IMR-90 (cell line): Measurements from ENCODE around the gene CST7. TPM values are rescaled to one million over a fixed set of nuclear protein-coding genes. Genes with fewer than 3 reads are reported as not detected.

Experiments used
- ATAC-seq: fragments of 200-7000 bp; cut with Tn5 transposase; 2 replicates; pipeline ENCODE4 v1.9.1; 2020; ENCODE audit warnings: low read depth, mild to moderate bottlenecking, moderate library complexity
- BruUV-seq: library from RNA; stranded (reverse); fragments of 400-500 nt; replicated peaks from 2 replicates; lab custom pipeline; 2021; lab: Mats Ljungman, UMichigan
- CTCF ChIA-PET: fragments of 300-600 bp; formaldehyde crosslinking; extraction: SDS; loops from one replicate; lab custom pipeline; 2021; ENCODE audit warnings: antibody characterized with exemption; lab: Yijun Ruan, JAX
- POLR2A ChIA-PET: fragments of 300-600 bp; sonication (Branson Sonifier 250); formaldehyde crosslinking; loops from one replicate; lab custom pipeline; 2022; ENCODE audit warnings: antibody characterized with exemption; ENCODE audit not compliant: unreplicated experiment; lab: Charles Lee
- DNase-seq: peaks from one replicate; pipeline ENCODE4 v3.0.0; 2013
- H2AFZ ChIP-seq: replicated peaks from 2 replicates; pipeline ENCODE3; 2013; ENCODE audit warnings: low read length, mild to moderate bottlenecking; ENCODE audit not compliant: poor library complexity
- H2AK5ac ChIP-seq: 2 replicates; pipeline ENCODE4 v1.6.1; 2013; ENCODE audit warnings: low read depth, low read length, inconsistent platforms
- H2AK9ac ChIP-seq: replicated peaks from 2 replicates; pipeline ENCODE3; 2013; ENCODE audit warnings: mild to moderate bottlenecking, low read depth, low read length, moderate library complexity; ENCODE audit not compliant: poor library complexity
- H2BK120ac ChIP-seq: 2 replicates; pipeline ENCODE4 v1.6.1; 2013; ENCODE audit warnings: low read depth, low read length, inconsistent platforms
- H2BK15ac ChIP-seq: 3 replicates; pipeline ENCODE4 v1.6.1; 2013; ENCODE audit warnings: low read depth, low read length, inconsistent platforms
- H2BK20ac ChIP-seq: 2 replicates; pipeline ENCODE4 v1.6.1; 2013; ENCODE audit warnings: low read depth, mild to moderate bottlenecking, inconsistent platforms, low read length, moderate library complexity
- H2BK5ac ChIP-seq: 2 replicates; pipeline ENCODE4 v1.6.1; 2013; ENCODE audit warnings: mild to moderate bottlenecking, low read depth, low read length, inconsistent platforms; ENCODE audit not compliant: poor library complexity, severe bottlenecking
- H3K14ac ChIP-seq: replicated peaks from 2 replicates; pipeline ENCODE4 v1.6.1; 2013; ENCODE audit warnings: low read depth, low read length, inconsistent platforms
- H3K18ac ChIP-seq: 2 replicates; pipeline ENCODE4 v1.6.1; 2013; ENCODE audit warnings: low read depth, low read length, control low read depth
- H3K23ac ChIP-seq: 2 replicates; pipeline ENCODE4 v1.6.1; 2013; ENCODE audit warnings: low read depth, low read length, inconsistent platforms
- H3K27ac ChIP-seq: 2 replicates; pipeline ENCODE4 v1.5.1; 2013; ENCODE audit warnings: mild to moderate bottlenecking, control low read depth, low read length; ENCODE audit not compliant: insufficient read depth
- H3K27me3 ChIP-seq: 2 replicates; pipeline ENCODE4 v1.6.1; 2013; ENCODE audit warnings: low read length; ENCODE audit not compliant: control insufficient read depth, insufficient read depth
- H3K36me3 ChIP-seq: 2 replicates; pipeline ENCODE4 v1.6.1; 2013; ENCODE audit warnings: low read length, mixed read lengths; ENCODE audit not compliant: control insufficient read depth, insufficient read depth
- H3K4ac ChIP-seq: 2 replicates; pipeline ENCODE4 v1.6.1; 2013; ENCODE audit warnings: low read depth, low read length, inconsistent platforms
- H3K4me1 ChIP-seq: 2 replicates; pipeline ENCODE4 v1.6.1; 2013; ENCODE audit warnings: low read length, mixed read lengths; ENCODE audit not compliant: control insufficient read depth, insufficient read depth
- H3K4me2 ChIP-seq: 2 replicates; pipeline ENCODE4 v1.6.1; 2013; ENCODE audit warnings: low read depth, mild to moderate bottlenecking, control low read depth, low read length, moderate library complexity
- H3K4me3 ChIP-seq: 2 replicates; pipeline ENCODE4 v1.5.1; 2013; ENCODE audit warnings: low read depth, mild to moderate bottlenecking, control low read depth, low read length, moderate library complexity; ENCODE audit not compliant: insufficient read depth
- H3K56ac ChIP-seq: 2 replicates; pipeline ENCODE4 v1.6.1; 2013; ENCODE audit warnings: low read length, inconsistent platforms; ENCODE audit not compliant: insufficient read depth; ENCODE audit errors: extremely low read depth
- H3K79me1 ChIP-seq, 2 experiments: 2 replicates each; pipeline ENCODE4 v1.6.1; 2013; ENCODE audit warnings: low read length in 2 of 2, inconsistent platforms in 1 of 2, low read depth in 1 of 2
- H3K9ac ChIP-seq: 2 replicates; pipeline ENCODE4 v1.6.1; 2013; ENCODE audit warnings: low read depth, low read length, control low read depth
- H3K9me1 ChIP-seq: 2 replicates; pipeline ENCODE4 v1.6.1; 2013; ENCODE audit warnings: low read length, inconsistent platforms; ENCODE audit not compliant: insufficient read depth
- H3K9me3 ChIP-seq: 2 replicates; pipeline ENCODE4 v1.6.1; 2013; ENCODE audit warnings: low read length; ENCODE audit not compliant: control insufficient read depth, insufficient read depth
- H4K20me1 ChIP-seq: 2 replicates; pipeline ENCODE4 v1.6.1; 2013; ENCODE audit warnings: low read length, inconsistent platforms; ENCODE audit not compliant: insufficient read depth
- H4K5ac ChIP-seq: 2 replicates; pipeline ENCODE4 v1.6.1; 2013; ENCODE audit warnings: mild to moderate bottlenecking, low read depth, low read length, control low read depth
- H4K8ac ChIP-seq, 2 experiments: 2 replicates each; pipeline ENCODE4 v1.6.1; 2013; ENCODE audit warnings: low read depth in 2 of 2, low read length in 2 of 2, control low read depth in 1 of 2, inconsistent platforms in 1 of 2
- H4K91ac ChIP-seq: 2 replicates; pipeline ENCODE4 v1.6.1; 2013; ENCODE audit warnings: low read depth, low read length, inconsistent platforms; ENCODE audit not compliant: insufficient read depth
- BHLHE40 ChIP-seq: fragments of 150-350 bp; IDR thresholded peaks from 2 replicates; pipeline ENCODE4 v1.6.1; 2016; ENCODE audit warnings: mild to moderate bottlenecking, low read depth, low read length
- CEBPB ChIP-seq: IDR thresholded peaks from 2 replicates; pipeline ENCODE4 v1.6.1; 2012; ENCODE audit warnings: low read depth, low read length, improper control_type of control experiment
- CHD1 ChIP-seq: IDR thresholded peaks from 2 replicates; pipeline ENCODE4 v1.6.1; 2012; ENCODE audit warnings: low read depth, low read length, improper control_type of control experiment
- CTCF ChIP-seq: conservative IDR thresholded peaks from 2 replicates; pipeline ENCODE4 v1.5.1; 2012; ENCODE audit warnings: mild to moderate bottlenecking, low read depth, low read length, improper control_type of control experiment
- ELK1 ChIP-seq: fragments of 150-350 bp; IDR thresholded peaks from 2 replicates; pipeline ENCODE4 v1.6.1; 2016; ENCODE audit warnings: low read depth, mild to moderate bottlenecking, low read length, moderate library complexity, borderline replicate concordance
- FOS ChIP-seq: fragments of 150-350 bp; IDR thresholded peaks from 2 replicates; pipeline ENCODE4 v1.6.1; 2016; ENCODE audit warnings: low read depth, low read length
- MAFK ChIP-seq: IDR thresholded peaks from 2 replicates; pipeline ENCODE4 v1.6.1; 2012; ENCODE audit warnings: low read depth, low read length, improper control_type of control experiment
- MAZ ChIP-seq: IDR thresholded peaks from 2 replicates; pipeline ENCODE4 v1.6.1; 2012; ENCODE audit warnings: low read depth, mild to moderate bottlenecking, low read length, improper control_type of control experiment, moderate library complexity, borderline replicate concordance
- MXI1 ChIP-seq: IDR thresholded peaks from 2 replicates; pipeline ENCODE4 v1.6.1; 2012; ENCODE audit warnings: low read depth, mild to moderate bottlenecking, low read length, moderate library complexity, borderline replicate concordance
- NFE2L2 ChIP-seq: fragments of 150-350 bp; IDR thresholded peaks from 2 replicates; pipeline ENCODE4 v1.6.1; 2016; ENCODE audit warnings: low read depth, mild to moderate bottlenecking, low read length
- POLR2A ChIP-seq: IDR thresholded peaks from 2 replicates; pipeline ENCODE4 v1.6.1; 2012; ENCODE audit warnings: mild to moderate bottlenecking, low read depth, low read length
- RAD21 ChIP-seq: IDR thresholded peaks from 2 replicates; pipeline ENCODE4 v1.6.1; 2012; ENCODE audit warnings: low read length, improper control_type of control experiment
- RCOR1 ChIP-seq: IDR thresholded peaks from 2 replicates; pipeline ENCODE4 v1.6.1; 2012; ENCODE audit warnings: mild to moderate bottlenecking, low read length, improper control_type of control experiment; ENCODE audit not compliant: insufficient replicate concordance
- RFX5 ChIP-seq: IDR thresholded peaks from 2 replicates; pipeline ENCODE4 v1.8.0; 2012; ENCODE audit warnings: low read depth, mild to moderate bottlenecking, low read length, moderate library complexity
- SMC3 ChIP-seq: fragments of 150-350 bp; IDR thresholded peaks from 2 replicates; pipeline ENCODE4 v1.6.1; 2016; ENCODE audit warnings: low read depth, mild to moderate bottlenecking, antibody characterized with exemption, low read length, moderate library complexity
- USF2 ChIP-seq: fragments of 150-350 bp; IDR thresholded peaks from 2 replicates; pipeline ENCODE4 v1.6.1; 2017; ENCODE audit warnings: mild to moderate bottlenecking, antibody characterized with exemption, low read length, low read depth
- WGBS, 2 experiments: methylation state at CpG; one replicate each; pipeline versions ENCODE4 v1.1.5 to v1.1.7; 2013; ENCODE audit warnings: missing lambda C conversion rate in 2 of 2; ENCODE audit not compliant: insufficient read length in 1 of 2; ENCODE audit errors: extremely low coverage in 2 of 2; 5-methylcytosine and 5-hydroxymethylcytosine counted together
- dilution Hi-C: fragments of 300-500 bp; cut with HindIII; formaldehyde crosslinking; loops from one replicate; pipeline ENCODE4 v1.14.3; 2018; ENCODE audit warnings: low sequenced_read_pairs; ENCODE audit not compliant: unreplicated experiment
- in situ Hi-C: fragments of 300-500 bp; cut with MboI; formaldehyde crosslinking; loops from 3 replicates; pipeline ENCODE4 v1.14.3; 2019; ENCODE audit warnings: low sequenced_read_pairs, inconsistent platforms, mixed read lengths
- intact Hi-C: fragments of 100-400 bp; cut with micrococcal nuclease; formaldehyde crosslinking; loops from 2 replicates; pipeline ENCODE4 v1.10.0; 2022
- polyA plus RNA-seq, 3 experiments: library from polyadenylated mRNA; depleted of rRNA; stranded (reverse); fragments of >200 nt; gene quantifications; 2 replicates each; pipeline ENCODE4 v1.2.3, GENCODE V29; 2012; ENCODE audit warnings: low replicate concordance in 1 of 3
- total RNA-seq: library from RNA; depleted of rRNA; stranded (reverse); fragments of >200 nt; gene quantifications from 2 replicates; pipeline ENCODE4 v1.2.3, GENCODE V29; 2012

CST7 gene
- total and polyA plus RNA-seq, 2 of the 4 experiments (the other 2 are of a cell fraction) = not detected

GRCh38 chr20:24935140-24935539 lies 13.9 kb upstream of the CST7 start:
- Histone ChIP-seq H3K27me3 (no peaks in the 10 kb centered on the region), H3K9ac (no peak overlapping the region), H2AK9ac (no peak overlapping the region), H2BK15ac (no peak overlapping the region), H3K4ac (no peak overlapping the region), H3K4me3 (no peak overlapping the region), H4K8ac (no peak overlapping the region), H3K9me1 (no peaks in the 10 kb centered on the region; the same call in 1 of the 2 replicates), H3K18ac (no peak overlapping the region), H3K56ac (no peak overlapping the region), H3K14ac (no peak overlapping the region), H2BK5ac (no peak overlapping the region), H3K36me3 (no peaks in the 10 kb centered on the region), H3K9me3 (no peaks in the 10 kb centered on the region), H4K91ac (no peak overlapping the region), H3K4me2 (no peak overlapping the region), H2BK20ac (no peak overlapping the region), H2BK120ac (no peak overlapping the region), H4K20me1 (no peaks in the 10 kb centered on the region), H4K5ac (no peak overlapping the region), H2AFZ (no peak overlapping the region), H3K27ac (no peak overlapping the region), H3K4me1 (no peaks in the 10 kb centered on the region), H3K23ac (no peak overlapping the region), H2AK5ac (no peak overlapping the region), H3K79me1 (no peaks in the 10 kb centered on the region)
- TF ChIP-seq BHLHE40 = no peak
- no peak for TF ChIP-seq SMC3
- TF ChIP-seq RAD21 = no peak
- no peak for TF ChIP-seq MXI1
- no peak for TF ChIP-seq CTCF
- TF ChIP-seq MAFK = no peak
- TF ChIP-seq POLR2A = no peak
- no peak for TF ChIP-seq ELK1
- TF ChIP-seq RFX5 = no peak
- TF ChIP-seq MAZ = no peak
- TF ChIP-seq RCOR1 = no peak
- TF ChIP-seq NFE2L2 = no peak
- no peak for TF ChIP-seq CEBPB
- no peak for TF ChIP-seq CHD1
- TF ChIP-seq FOS = no peak
- TF ChIP-seq USF2 = no peak
- in situ Hi-C loops (no loop called here), dilution Hi-C loops (no loop called here), intact Hi-C loops (no loop called here)
- WGBS, 2 experiments = no CpG with 5 or more reads among the region's 3 CpGs
- POLR2A ChIA-PET = no interaction called here
- DNase-seq = no peak
- BruUV-seq = no TSS peak
- ATAC-seq = no peak
- CTCF ChIA-PET = no interaction called here
